GM12865 (cell line): ENCODE results near the gene NUP153.
A peak's percentile ranks its signal among the peaks of the same experiment; 100 is the strongest.
"Not testable (repeated sequence)": the region's sequence is repeated elsewhere in the genome, so short reads cannot be mapped to it uniquely, and the experiment has no call there.

Source experiments
- DNase-seq: peaks from one replicate; pipeline ENCODE4 v3.0.0; 2010; ENCODE audit warnings: low read depth
- H3K4me3 ChIP-seq: 2 replicates; pipeline ENCODE4 v1.5.1; 2011; ENCODE audit warnings: mild to moderate bottlenecking, low read depth, low read length, control low read depth
- TF ChIP-seq, protein P1 (sequence below): IDR thresholded peaks from 2 replicates; pipeline ENCODE4 v1.5.1; 2011; ENCODE audit warnings: low read length, control low read depth, low read depth, inconsistent platforms; ENCODE audit not compliant: insufficient read depth; ENCODE audit errors: missing control alignments

The NUP153 gene

GRCh38 chr6:17706580-17707370, at the start of gene NUP153:
Gene NUP153 (minus strand): TSS chr6:17706925. CDS start chr6:17706387, 538 bp downstream.
- TF ChIP-seq, protein P1, sequence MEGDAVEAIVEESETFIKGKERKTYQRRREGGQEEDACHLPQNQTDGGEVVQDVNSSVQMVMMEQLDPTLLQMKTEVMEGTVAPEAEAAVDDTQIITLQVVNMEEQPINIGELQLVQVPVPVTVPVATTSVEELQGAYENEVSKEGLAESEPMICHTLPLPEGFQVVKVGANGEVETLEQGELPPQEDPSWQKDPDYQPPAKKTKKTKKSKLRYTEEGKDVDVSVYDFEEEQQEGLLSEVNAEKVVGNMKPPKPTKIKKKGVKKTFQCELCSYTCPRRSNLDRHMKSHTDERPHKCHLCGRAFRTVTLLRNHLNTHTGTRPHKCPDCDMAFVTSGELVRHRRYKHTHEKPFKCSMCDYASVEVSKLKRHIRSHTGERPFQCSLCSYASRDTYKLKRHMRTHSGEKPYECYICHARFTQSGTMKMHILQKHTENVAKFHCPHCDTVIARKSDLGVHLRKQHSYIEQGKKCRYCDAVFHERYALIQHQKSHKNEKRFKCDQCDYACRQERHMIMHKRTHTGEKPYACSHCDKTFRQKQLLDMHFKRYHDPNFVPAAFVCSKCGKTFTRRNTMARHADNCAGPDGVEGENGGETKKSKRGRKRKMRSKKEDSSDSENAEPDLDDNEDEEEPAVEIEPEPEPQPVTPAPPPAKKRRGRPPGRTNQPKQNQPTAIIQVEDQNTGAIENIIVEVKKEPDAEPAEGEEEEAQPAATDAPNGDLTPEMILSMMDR = no peak

GRCh38 chr6:17754254-17754653, 47.5 kb upstream of the NUP153 start:
- no peak overlapping the region for H3K4me3 ChIP-seq
- no peak for DNase-seq
- TF ChIP-seq, protein P1 = no peak

More at GRCh38 chr6:17706580-17707370, at the start of gene NUP153:
- H3K4me3 ChIP-seq = peak within 1 kb of the TSS; percentile 64
- DNase-seq = peak; percentile 99

GRCh38 chr6:17745324-17745723, 38.6 kb upstream of the NUP153 start:
- DNase-seq, H3K4me3 ChIP-seq: not testable (repeated sequence)

DNA sequence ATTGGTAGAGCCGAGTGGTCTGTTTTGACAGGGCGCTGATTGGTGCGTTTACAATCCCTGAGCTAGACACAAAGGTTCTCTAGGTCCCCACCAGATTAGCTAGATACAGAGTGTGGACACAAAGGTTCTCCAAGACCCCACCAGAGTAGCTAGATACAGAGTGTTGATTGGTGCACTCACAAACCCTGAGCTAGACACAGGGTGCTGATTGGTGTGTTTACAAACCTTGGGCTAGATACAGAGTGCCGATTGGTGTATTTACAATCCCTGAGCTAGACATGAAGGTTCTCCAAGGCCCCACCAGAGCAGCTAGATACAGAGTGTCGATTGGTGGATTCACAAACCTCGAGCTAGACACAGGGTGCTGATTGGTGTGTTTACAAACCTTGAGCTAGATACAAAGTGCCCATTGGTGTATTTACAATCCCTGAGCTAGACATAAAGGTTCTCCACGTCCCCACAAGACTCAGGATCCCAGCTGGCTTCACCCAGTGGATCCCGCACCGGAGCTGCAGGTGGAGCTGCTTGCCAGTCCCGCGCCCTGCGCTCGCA, 38.1 kb upstream of the NUP153 start:
- H3K4me3 ChIP-seq, DNase-seq: not testable (repeated sequence)

GRCh38 chr6:17744019-17744756, 37.5 kb upstream of the NUP153 start:
- TF ChIP-seq, protein P1 = no peak
- no peak for DNase-seq
- no peak overlapping the region for H3K4me3 ChIP-seq

DNA sequence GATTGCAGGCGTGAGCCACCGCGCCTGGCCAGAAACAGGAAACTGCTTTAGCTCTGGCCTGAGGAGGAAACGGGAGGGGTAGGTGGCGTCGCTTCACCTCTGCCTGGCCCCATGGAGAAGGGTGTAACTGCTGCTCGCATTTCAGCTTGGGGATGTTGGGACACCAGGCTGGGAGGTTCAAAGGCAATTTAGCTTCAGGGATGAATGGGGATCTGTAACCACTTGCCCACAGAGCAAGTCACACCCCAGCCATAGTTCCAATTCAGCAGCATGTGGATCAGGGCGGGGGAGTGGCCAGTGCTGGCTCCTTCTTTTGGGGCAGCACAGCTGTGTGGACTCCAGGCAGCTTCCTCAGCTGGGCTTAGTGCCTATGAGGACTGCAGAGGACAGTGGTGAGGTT, 34.8 kb upstream of the NUP153 start:
- no peak for DNase-seq
- TF ChIP-seq, protein P1 = no peak
- no peak overlapping the region for H3K4me3 ChIP-seq

DNA sequence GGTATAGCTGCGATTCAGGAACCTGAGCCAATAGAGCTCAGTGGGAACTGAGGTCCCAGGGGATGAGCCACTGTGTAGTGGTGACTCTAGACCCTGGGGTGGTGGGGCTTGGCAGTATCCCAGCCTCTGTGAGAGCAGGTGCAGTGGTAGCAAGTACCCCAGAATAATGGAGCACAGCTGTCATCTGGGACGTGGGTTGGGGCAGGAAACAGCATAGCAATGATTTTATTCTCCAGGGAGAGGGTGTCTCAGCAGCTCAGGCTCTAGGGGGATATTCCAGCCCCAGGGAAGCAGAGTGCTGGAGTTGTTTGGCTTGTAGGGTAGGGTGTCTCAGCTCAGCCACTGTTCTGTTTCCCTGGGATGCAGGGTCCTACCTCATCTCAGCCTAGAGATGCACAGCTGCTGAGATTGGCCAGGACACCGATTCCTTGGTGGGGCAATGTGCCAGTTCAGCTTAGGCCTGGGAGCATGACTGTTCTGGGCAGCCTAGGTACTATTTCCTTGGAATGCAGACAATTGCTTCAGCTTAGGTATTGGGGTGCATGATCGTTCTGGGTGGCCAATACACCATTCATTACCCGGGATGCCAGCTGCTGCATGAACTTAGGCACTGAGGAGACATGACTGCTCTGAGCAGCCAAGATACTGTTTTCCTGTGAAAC, 34.0 kb upstream of the NUP153 start:
- TF ChIP-seq, protein P1 = no peak
- DNase-seq = no peak

More for the DNA sequence above, 34.0 kb upstream of the NUP153 start:
- no peak overlapping the region for H3K4me3 ChIP-seq
